BLaER1 (cell line): ENCODE measurements around the gene PTPRN2.
"Not testable (repeated sequence)": the region's sequence is repeated elsewhere in the genome, so short reads cannot be mapped to it uniquely, and the experiment has no call there.

Experiments used
- H3K27ac ChIP-seq: shearing (Covaris generic); formaldehyde crosslinking; 2 replicates; pipeline ENCODE4 v1.8.1; 2022
- H3K27me3 ChIP-seq: shearing (Covaris generic); formaldehyde crosslinking; 2 replicates; pipeline ENCODE4 v1.8.1; 2022
- H3K36me3 ChIP-seq: shearing (Covaris generic); formaldehyde crosslinking; 2 replicates; pipeline ENCODE4 v1.8.1; 2022
- H3K4me1 ChIP-seq: shearing (Covaris generic); formaldehyde crosslinking; 2 replicates; pipeline ENCODE4 v1.8.1; 2022
- H3K4me2 ChIP-seq: shearing (Covaris generic); formaldehyde crosslinking; 2 replicates; pipeline ENCODE4 v1.8.1; 2022
- H3K4me3 ChIP-seq: shearing (Covaris generic); formaldehyde crosslinking; 2 replicates; pipeline ENCODE4 v1.8.1; 2022
- H3K9ac ChIP-seq: shearing (Covaris generic); formaldehyde crosslinking; 2 replicates; pipeline ENCODE4 v1.8.1; 2022
- H3K9me3 ChIP-seq: shearing (Covaris generic); formaldehyde crosslinking; 2 replicates; pipeline ENCODE4 v1.8.1; 2022
- H4K20me1 ChIP-seq: shearing (Covaris generic); formaldehyde crosslinking; 2 replicates; pipeline ENCODE4 v1.8.1; 2022
- Cebpa-rat ChIP-seq: shearing (Covaris generic); IDR thresholded peaks from 2 replicates; pipeline ENCODE4 v1.8.1; 2022

PTPRN2 gene

GRCh38 chr7:158260567-158261361 lies 326.9 kb downstream of the PTPRN2 start:
- H3K9me3 ChIP-seq: no peaks in the 10 kb centered on the region
- H3K27ac ChIP-seq: no peak overlapping the region
- no peak overlapping the region for H3K4me3 ChIP-seq
- no peaks in the 10 kb centered on the region for H4K20me1 ChIP-seq
- TF ChIP-seq Cebpa-rat: no peak
- H3K36me3 ChIP-seq: no peaks in the 10 kb centered on the region
- no peak overlapping the region for H3K9ac ChIP-seq
- H3K27me3 ChIP-seq: no peaks in the 10 kb centered on the region
- no peak overlapping the region for H3K4me2 ChIP-seq
- H3K4me1 ChIP-seq: no peaks in the 10 kb centered on the region

- no peaks in the 10 kb centered on the region for H3K27me3 ChIP-seq
Measured at GRCh38 chr7:158259671-158260418, 327.8 kb downstream of the PTPRN2 start.

GRCh38 chr7:158259141-158259540 lies 328.5 kb downstream of the PTPRN2 start:
- no peak overlapping the region for H3K9ac ChIP-seq
- no peaks in the 10 kb centered on the region for H3K27me3 ChIP-seq
- H3K9me3 ChIP-seq: no peaks in the 10 kb centered on the region
- no peak overlapping the region for H3K27ac ChIP-seq
- no peaks in the 10 kb centered on the region for H4K20me1 ChIP-seq
- H3K4me3 ChIP-seq: no peak overlapping the region
- no peaks in the 10 kb centered on the region for H3K4me1 ChIP-seq
- TF ChIP-seq Cebpa-rat: no peak
- H3K4me2 ChIP-seq: no peak overlapping the region
- no peaks in the 10 kb centered on the region for H3K36me3 ChIP-seq

More at GRCh38 chr7:158259671-158260418, 327.8 kb downstream of the PTPRN2 start:
- TF ChIP-seq Cebpa-rat: no peak
- Histone ChIP-seq H3K4me3 (no peak overlapping the region), H3K9me3 (no peaks in the 10 kb centered on the region), H3K9ac (no peak overlapping the region), H3K36me3 (no peaks in the 10 kb centered on the region), H3K4me2 (no peak overlapping the region), H4K20me1 (no peaks in the 10 kb centered on the region), H3K4me1 (no peaks in the 10 kb centered on the region), H3K27ac (no peak overlapping the region)

GRCh38 chr7:158258411-158259130 lies 329.1 kb downstream of the PTPRN2 start:
- Histone ChIP-seq H3K9ac (no peak overlapping the region), H3K9me3 (no peaks in the 10 kb centered on the region), H4K20me1 (no peaks in the 10 kb centered on the region), H3K4me3 (no peak overlapping the region), H3K4me1 (no peaks in the 10 kb centered on the region), H3K27ac (no peak overlapping the region), H3K27me3 (no peaks in the 10 kb centered on the region), H3K36me3 (no peaks in the 10 kb centered on the region), H3K4me2 (no peak overlapping the region)
- no peak for TF ChIP-seq Cebpa-rat

- no peaks in the 10 kb centered on the region for H3K27me3 ChIP-seq
Measured at GRCh38 chr7:158257516-158258410, 329.9 kb downstream of the PTPRN2 start.

GRCh38 chr7:158257001-158257400 lies 330.6 kb downstream of the PTPRN2 start:
- H3K4me2 ChIP-seq: no peak overlapping the region
- H3K4me3 ChIP-seq: no peak overlapping the region
- no peak overlapping the region for H3K27ac ChIP-seq
- TF ChIP-seq Cebpa-rat: no peak
- no peaks in the 10 kb centered on the region for H3K36me3 ChIP-seq
- H3K27me3 ChIP-seq: no peaks in the 10 kb centered on the region
- H3K4me1 ChIP-seq: no peaks in the 10 kb centered on the region
- H3K9ac ChIP-seq: no peak overlapping the region
- no peaks in the 10 kb centered on the region for H3K9me3 ChIP-seq
- no peaks in the 10 kb centered on the region for H4K20me1 ChIP-seq

More at GRCh38 chr7:158257516-158258410, 329.9 kb downstream of the PTPRN2 start:
- no peaks in the 10 kb centered on the region for H4K20me1 ChIP-seq
- no peaks in the 10 kb centered on the region for H3K9me3 ChIP-seq
- H3K27ac ChIP-seq: no peak overlapping the region
- no peak overlapping the region for H3K4me3 ChIP-seq
- no peaks in the 10 kb centered on the region for H3K36me3 ChIP-seq
- H3K4me2 ChIP-seq: no peak overlapping the region
- TF ChIP-seq Cebpa-rat: no peak
- H3K4me1 ChIP-seq: no peaks in the 10 kb centered on the region
- H3K9ac ChIP-seq: no peak overlapping the region

- Histone ChIP-seq H3K36me3 (no peaks in the 10 kb centered on the region), H3K4me2 (no peak overlapping the region), H3K27ac (no peak overlapping the region), H3K9me3 (no peaks in the 10 kb centered on the region), H3K4me3 (no peak overlapping the region), H3K4me1 (no peaks in the 10 kb centered on the region), H3K27me3 (no peaks in the 10 kb centered on the region), H3K9ac (no peak overlapping the region), H4K20me1 (no peaks in the 10 kb centered on the region)
- TF ChIP-seq Cebpa-rat: no peak
Measured at GRCh38 chr7:158256091-158256816, 331.4 kb downstream of the PTPRN2 start.

- no peaks in the 10 kb centered on the region for H4K20me1 ChIP-seq
- H3K9ac ChIP-seq: no peak overlapping the region
- no peak overlapping the region for H3K4me2 ChIP-seq
- no peak for TF ChIP-seq Cebpa-rat
- H3K27me3 ChIP-seq: no peaks in the 10 kb centered on the region
- H3K9me3 ChIP-seq: no peaks in the 10 kb centered on the region
- no peaks in the 10 kb centered on the region for H3K4me1 ChIP-seq
- H3K4me3 ChIP-seq: no peak overlapping the region
- no peaks in the 10 kb centered on the region for H3K36me3 ChIP-seq
- no peak overlapping the region for H3K27ac ChIP-seq
Measured at GRCh38 chr7:158255558-158255957, 332.1 kb downstream of the PTPRN2 start.

- Histone ChIP-seq H3K4me1 (no peaks in the 10 kb centered on the region), H3K27ac (no peak overlapping the region), H3K9me3 (no peaks in the 10 kb centered on the region), H3K4me2 (no peak overlapping the region), H3K27me3 (no peaks in the 10 kb centered on the region), H4K20me1 (no peaks in the 10 kb centered on the region), H3K36me3 (no peaks in the 10 kb centered on the region), H3K4me3 (no peak overlapping the region), H3K9ac (no peak overlapping the region)
- TF ChIP-seq Cebpa-rat: no peak
Measured at GRCh38 chr7:158255156-158255555, 332.5 kb downstream of the PTPRN2 start.

GRCh38 chr7:158253670-158254045 lies 334.0 kb downstream of the PTPRN2 start:
- H3K27ac ChIP-seq, H3K4me1 ChIP-seq, H3K4me2 ChIP-seq, H3K4me3 ChIP-seq, H3K27me3 ChIP-seq, H3K9ac ChIP-seq, H3K36me3 ChIP-seq, H3K9me3 ChIP-seq, H4K20me1 ChIP-seq: not testable (repeated sequence)
